GM23248 (cell line): Measurements from ENCODE around the gene NLRC5. TPM values are rescaled to one million over a fixed set of nuclear protein-coding genes. Genes with fewer than 3 reads are reported as not detected.

ENCODE experiments used
- DNase-seq: peaks from one replicate; pipeline ENCODE4 v3.0.0-alpha.2; 2015
- H2AFZ ChIP-seq: fragments of 200-600 bp; sonication (generic); 2 replicates; pipeline ENCODE4 v1.6.1; 2016; ENCODE audit warnings: antibody characterized with exemption
- H3F3A ChIP-seq: fragments of 200-600 bp; sonication (generic); 2 replicates; pipeline ENCODE4 v1.6.1; 2016; ENCODE audit warnings: mild to moderate bottlenecking, antibody characterized with exemption, mixed run types; ENCODE audit not compliant: insufficient read depth
- H3K27ac ChIP-seq: fragments of 200-600 bp; sonication (generic); 2 replicates; pipeline ENCODE4 v1.5.1; 2016; ENCODE audit warnings: mild to moderate bottlenecking
- H3K27me3 ChIP-seq: fragments of 200-600 bp; sonication (generic); replicated peaks from 2 replicates; pipeline ENCODE4 v1.6.1; 2016; ENCODE audit warnings: mild to moderate bottlenecking; ENCODE audit not compliant: insufficient read depth
- H3K36me3 ChIP-seq: fragments of 200-600 bp; sonication (generic); 2 replicates; pipeline ENCODE4 v1.6.1; 2016; ENCODE audit warnings: low read depth, mild to moderate bottlenecking
- H3K4me1 ChIP-seq: fragments of 200-600 bp; sonication (generic); 2 replicates; pipeline ENCODE4 v1.6.1; 2016; ENCODE audit warnings: mild to moderate bottlenecking; ENCODE audit not compliant: insufficient read depth
- H3K4me2 ChIP-seq: fragments of 200-600 bp; sonication (generic); one replicate; pipeline ENCODE4 v1.6.1; 2016; ENCODE audit warnings: mild to moderate bottlenecking; ENCODE audit not compliant: unreplicated experiment
- H3K4me3 ChIP-seq: fragments of 200-600 bp; sonication (generic); 2 replicates; pipeline ENCODE4 v1.5.1; 2016; ENCODE audit warnings: mild to moderate bottlenecking
- H3K79me2 ChIP-seq: fragments of 200-600 bp; sonication (generic); 2 replicates; pipeline ENCODE4 v1.6.1; 2016; ENCODE audit warnings: mild to moderate bottlenecking; ENCODE audit not compliant: insufficient read depth
- H3K9ac ChIP-seq: fragments of 200-600 bp; sonication (generic); 2 replicates; pipeline ENCODE4 v1.6.1; 2016; ENCODE audit warnings: mild to moderate bottlenecking
- H3K9me2 ChIP-seq: fragments of 200-600 bp; sonication (generic); 2 replicates; pipeline ENCODE4 v1.6.1; 2016; ENCODE audit warnings: mixed run types, mild to moderate bottlenecking, moderate library complexity; ENCODE audit not compliant: insufficient read depth
- H3K9me3 ChIP-seq: fragments of 200-600 bp; sonication (generic); one replicate; pipeline ENCODE4 v1.6.1; 2017; ENCODE audit warnings: low read depth
- H4K20me1 ChIP-seq: fragments of 200-600 bp; sonication (generic); 2 replicates; pipeline ENCODE4 v1.6.0; 2016; ENCODE audit not compliant: insufficient read depth
- EZH2 ChIP-seq: fragments of 200-600 bp; sonication (generic); IDR thresholded peaks from 2 replicates; pipeline ENCODE4 v1.6.1; 2018; ENCODE audit warnings: antibody characterized with exemption, mild to moderate bottlenecking; ENCODE audit not compliant: insufficient read depth, poor library complexity, severe bottlenecking
- EZH2phosphoT487 ChIP-seq: fragments of 200-600 bp; sonication (generic); IDR thresholded peaks from 2 replicates; pipeline ENCODE4 v1.6.1; 2018; ENCODE audit warnings: antibody characterized with exemption, moderate library complexity, mild to moderate bottlenecking, low read depth; ENCODE audit not compliant: insufficient read depth
- WGBS, 2 experiments: methylation state at CpG; one replicate each; pipeline ENCODE4 v1.1.6; 2015 to 2017; ENCODE audit warnings: low lambda C conversion rate in 2 of 2, low coverage in 1 of 2; ENCODE audit errors: missing lambda C conversion rate in 2 of 2; 5-methylcytosine and 5-hydroxymethylcytosine counted together
- in situ Hi-C: fragments of 300-500 bp; cut with MboI; formaldehyde crosslinking; loops from 2 replicates; pipeline ENCODE4 v1.15.0; 2020
- polyA plus RNA-seq: library from polyadenylated mRNA; unstranded; fragments of >200 nt; fragmentation: Nextera tagmentation; extraction: Ambion mirVana; gene quantifications from 2 replicates; pipeline ENCODE4 v1.2.1, GENCODE V29; 2016
- total RNA-seq: library from RNA; depleted of rRNA; stranded (reverse); fragments of >200 nt; shearing (Covaris generic); gene quantifications from 2 replicates; pipeline ENCODE4 v1.2.3, GENCODE V29; 2014

Gene NLRC5
- total and polyA plus RNA-seq, 2 experiments from 2014 or later, result 10.6 to 17.1 TPM

GRCh38 chr16:57089406-57089805, 100.0 kb downstream of the NLRC5 start:
- Histone ChIP-seq H3K79me2 (no peaks in the 10 kb centered on the region), H3K9ac (no peak overlapping the region), H3K27me3 (no peaks in the 10 kb centered on the region), H2AFZ (no peak overlapping the region), H3K9me3 (no peaks in the 10 kb centered on the region), H3F3A (peaks cover 7% of the 10 kb centered on the region; the same call in 1 of the 2 replicates), H4K20me1 (no peaks in the 10 kb centered on the region), H3K9me2 (no peaks in the 10 kb centered on the region), H3K27ac (no peak overlapping the region), H3K4me2 (no peak overlapping the region), H3K4me1 (no peaks in the 10 kb centered on the region), H3K4me3 (no peak overlapping the region), H3K36me3 (no peaks in the 10 kb centered on the region)
- WGBS, 2 experiments, result 80 to 84% methylated on average over 8 of the region's 8 CpGs
- in situ Hi-C loops, result loop anchor here (5.0 kb wide), 1 partner anchor 73 kb away; no protein-coding TSS in a partner anchor
- no peak for DNase-seq
- TF ChIP-seq EZH2phosphoT487 (no peak), EZH2 (no peak)

- Histone ChIP-seq H4K20me1 (no peaks in the 10 kb centered on the region), H3K4me2 (peak overlapping the region; percentile 76), H3K27me3 (no peaks in the 10 kb centered on the region), H3K4me1 (no peaks in the 10 kb centered on the region), H3K79me2 (no peaks in the 10 kb centered on the region), H3K9me3 (no peaks in the 10 kb centered on the region), H3K4me3 (peak overlapping the region; percentile 77), H3K9me2 (no peaks in the 10 kb centered on the region), H2AFZ (peak overlapping the region; percentile 89), H3K9ac (peak overlapping the region; percentile 67), H3K36me3 (no peaks in the 10 kb centered on the region), H3K27ac (no peak overlapping the region), H3F3A (peaks cover 7% of the 10 kb centered on the region; the same call in 1 of the 2 replicates)
- DNase-seq, result peak; percentile 70
- in situ Hi-C loops, result no loop called here
- TF ChIP-seq EZH2, result no peak
- TF ChIP-seq EZH2phosphoT487, result no peak
- 13 to 15% methylated on average over 24 of the region's 24 CpGs for WGBS, 2 experiments
Measured at GRCh38 chr16:57091200-57091974, 102.0 kb downstream of the NLRC5 start.

- in situ Hi-C loops, result no loop called here
Measured at GRCh38 chr16:57091975-57092785, 102.8 kb downstream of the NLRC5 start, which contains the start of gene CPNE2. TSS of gene CPNE2 (plus strand) at chr16:57092583. CDS start at chr16:57110743, 18,160 bp downstream.

GRCh38 chr16:57092786-57093411, 103.5 kb downstream of the NLRC5 start:
- no peaks in the 10 kb centered on the region for H3K79me2 ChIP-seq
- no peaks in the 10 kb centered on the region for H3K27me3 ChIP-seq
- WGBS, 2 experiments, result 1 to 2% methylated on average over 23 to 41 of the region's 53 CpGs
- H2AFZ ChIP-seq, result peak overlapping the region; percentile 84
- no peaks in the 10 kb centered on the region for H3K9me3 ChIP-seq
- no peak overlapping the region for H3K27ac ChIP-seq
- H4K20me1 ChIP-seq, result no peaks in the 10 kb centered on the region
- in situ Hi-C loops, result no loop called here
- TF ChIP-seq EZH2phosphoT487 (no peak), EZH2 (no peak)
- DNase-seq, result peak; percentile 60
- peaks cover 7% of the 10 kb centered on the region; the same call in 1 of the 2 replicates for H3F3A ChIP-seq
- H3K4me2 ChIP-seq, result peak overlapping the region; percentile 69
- no peaks in the 10 kb centered on the region for H3K36me3 ChIP-seq
- H3K9ac ChIP-seq, result peak overlapping the region; percentile 72
- H3K4me3 ChIP-seq, result peak overlapping the region; percentile 77
- no peaks in the 10 kb centered on the region for H3K9me2 ChIP-seq
- no peaks in the 10 kb centered on the region for H3K4me1 ChIP-seq

More at GRCh38 chr16:57091975-57092785, 102.8 kb downstream of the NLRC5 start, which contains the start of gene CPNE2:
- peak within 1 kb of the TSS; percentile 76 for H3K4me2 ChIP-seq
- H3K27ac ChIP-seq, result no peak within 1 kb of the TSS
- no peaks in the 10 kb centered on the region for H3K4me1 ChIP-seq
- 1 to 4% methylated on average over 21 to 68 of the region's 100 CpGs for WGBS, 2 experiments
- no peak for TF ChIP-seq EZH2phosphoT487
- no peak for TF ChIP-seq EZH2
- peak within 1 kb of the TSS; percentile 89 for H2AFZ ChIP-seq
- H3K27me3 ChIP-seq, result no peaks in the 10 kb centered on the region
- no peaks in the 10 kb centered on the region for H3K9me2 ChIP-seq
- H3K9me3 ChIP-seq, result no peaks in the 10 kb centered on the region
- peak within 1 kb of the TSS; percentile 77 for H3K4me3 ChIP-seq
- H3K9ac ChIP-seq, result peak within 1 kb of the TSS; percentile 72
- H3K79me2 ChIP-seq, result no peaks in the 10 kb centered on the region
- peaks cover 7% of the 10 kb centered on the region; the same call in 1 of the 2 replicates for H3F3A ChIP-seq
- H3K36me3 ChIP-seq, result no peaks in the 10 kb centered on the region
- peak; percentile 64 for DNase-seq
- H4K20me1 ChIP-seq, result no peaks in the 10 kb centered on the region
